TTC549 (cell line): Measurements from ENCODE around the gene PNPLA1.

Experiments
- FAIRE-seq: peaks from 2 replicates; lab custom pipeline; 2012; peaks lifted over from hg19 to GRCh38; lab: Jason Lieb, UNC

PNPLA1 gene

DNA sequence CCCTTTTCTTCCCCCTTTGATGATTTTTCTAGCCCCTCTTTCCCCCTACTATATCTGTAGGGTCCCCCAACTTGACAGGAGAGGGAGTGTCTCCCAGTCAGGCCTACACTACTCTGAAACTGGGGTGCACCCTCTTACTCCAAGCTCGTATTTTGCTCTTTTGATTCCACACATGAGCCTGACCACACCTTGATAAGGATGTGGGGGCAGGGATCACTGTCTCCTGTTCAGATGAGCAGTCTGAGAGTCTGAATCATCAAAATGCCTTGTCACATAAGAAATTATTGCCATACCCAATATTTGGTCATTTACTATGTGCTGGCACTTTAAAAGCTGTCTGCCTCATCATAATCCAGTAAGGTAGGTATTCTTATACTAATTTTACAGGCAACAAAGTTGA lies 15.9 kb downstream of the PNPLA1 start:
- FAIRE-seq, result no peak

DNA sequence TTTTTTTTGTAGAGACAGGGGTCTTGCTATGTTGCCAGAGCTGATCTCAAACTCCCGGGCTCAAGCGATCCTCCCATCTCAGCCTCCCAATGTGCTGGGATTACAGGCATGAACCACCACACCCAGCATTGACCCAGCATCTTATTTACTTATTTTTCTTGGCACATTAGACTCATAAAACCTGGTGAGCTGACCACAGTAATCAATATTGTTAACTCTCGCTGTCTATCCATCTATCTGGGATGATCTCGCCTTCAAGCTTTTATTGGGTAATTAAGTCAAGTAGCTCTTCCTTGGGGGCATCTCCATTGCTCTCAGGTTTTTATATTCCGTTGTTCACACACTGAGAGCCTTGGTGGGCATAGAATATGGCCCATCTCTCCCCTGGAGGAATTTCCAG lies 17.0 kb downstream of the PNPLA1 start:
- no peak for FAIRE-seq

DNA sequence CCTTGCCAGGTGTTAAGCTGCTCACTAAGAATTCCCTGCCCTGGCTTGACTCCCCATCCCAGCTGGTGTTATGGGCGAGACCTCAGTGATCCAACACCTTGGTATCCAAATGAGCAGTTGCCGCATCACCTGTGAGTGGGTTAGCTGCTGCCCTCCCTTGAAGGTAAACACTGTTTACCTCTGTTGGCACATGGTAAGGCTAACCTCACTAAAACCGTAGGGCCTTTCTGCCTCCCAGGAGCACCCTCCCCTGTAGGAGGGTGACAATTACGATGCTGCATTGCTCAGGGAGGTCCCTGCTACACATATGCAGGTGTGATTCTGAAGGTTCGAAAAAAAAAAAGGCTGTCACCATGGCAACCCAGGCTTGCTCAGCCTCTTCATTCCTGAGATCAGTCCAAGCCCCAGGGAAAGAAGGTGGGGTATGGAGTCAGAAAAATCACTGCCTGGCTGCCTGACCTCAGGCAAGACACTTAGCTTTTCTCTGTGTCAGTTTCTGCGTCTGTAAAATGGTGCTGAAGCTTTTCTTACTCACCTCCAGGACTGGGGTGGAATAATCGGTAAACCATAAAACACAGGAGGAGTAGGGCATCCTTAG lies 19.5 kb downstream of the PNPLA1 start:
- FAIRE-seq, result no peak

DNA sequence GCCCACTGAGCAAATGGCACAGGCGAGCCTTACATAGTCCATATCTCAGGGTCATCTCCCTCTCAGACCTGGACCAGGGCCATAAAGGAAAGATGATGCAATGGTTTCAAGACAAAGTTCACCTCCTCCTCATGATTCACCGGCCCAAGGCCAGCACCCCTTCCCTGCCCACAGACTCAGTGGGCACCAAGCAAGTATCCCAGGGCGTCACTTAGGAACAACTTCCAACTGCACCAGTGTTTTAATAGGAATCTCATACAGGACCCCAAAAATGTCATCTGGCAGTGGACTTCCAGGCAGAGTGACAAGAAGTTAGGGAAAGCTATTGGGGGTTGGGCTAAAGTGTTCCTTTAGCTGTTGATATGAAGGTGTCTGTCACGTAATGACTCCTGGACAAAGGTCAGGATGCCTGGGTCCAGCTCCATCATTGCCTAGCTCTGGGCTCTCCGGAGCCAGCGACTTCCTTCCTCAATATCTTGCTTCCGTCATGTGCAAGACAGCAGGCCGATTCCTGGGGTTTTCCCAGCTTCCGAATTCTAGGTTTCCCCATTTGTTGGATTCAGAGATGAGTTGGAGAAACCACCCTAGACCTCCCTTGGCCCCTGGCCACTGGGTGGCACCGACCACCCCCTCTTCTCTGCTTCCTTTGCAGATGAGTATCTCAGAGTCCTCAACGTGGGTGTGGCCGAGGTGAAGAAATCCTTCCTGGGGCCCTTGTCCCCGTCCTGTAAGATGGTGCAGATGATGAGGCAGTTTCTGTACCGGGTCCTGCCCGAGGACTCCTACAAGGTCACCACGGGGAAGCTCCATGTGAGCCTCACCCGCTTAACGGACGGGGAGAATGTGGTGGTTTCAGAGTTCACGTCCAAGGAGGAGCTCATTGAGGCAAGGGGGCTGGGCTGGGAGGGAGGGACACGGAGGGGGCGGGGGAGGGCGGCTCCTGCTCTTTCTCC lies 21.1 kb downstream of the PNPLA1 start:
- no peak for FAIRE-seq

DNA sequence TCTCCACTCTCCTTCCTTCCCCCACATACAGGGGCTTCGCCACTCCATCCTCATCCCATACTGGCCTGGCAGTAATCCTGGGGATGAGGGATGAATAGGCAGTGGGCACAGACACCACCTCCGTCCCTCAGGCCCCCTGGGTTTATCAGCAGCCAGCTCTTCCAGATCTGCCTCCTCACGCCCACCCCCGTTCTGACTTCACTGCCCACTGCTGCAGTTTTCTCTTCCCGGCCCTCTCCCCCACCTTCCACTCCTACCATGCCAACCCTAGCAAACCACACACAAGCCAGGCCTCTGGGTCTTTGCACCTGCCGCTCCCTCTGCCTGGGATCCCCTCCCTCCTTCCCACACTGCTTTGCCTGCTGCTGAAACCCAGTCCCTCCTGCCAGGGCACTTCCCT lies 22.3 kb downstream of the PNPLA1 start:
- no peak for FAIRE-seq

DNA sequence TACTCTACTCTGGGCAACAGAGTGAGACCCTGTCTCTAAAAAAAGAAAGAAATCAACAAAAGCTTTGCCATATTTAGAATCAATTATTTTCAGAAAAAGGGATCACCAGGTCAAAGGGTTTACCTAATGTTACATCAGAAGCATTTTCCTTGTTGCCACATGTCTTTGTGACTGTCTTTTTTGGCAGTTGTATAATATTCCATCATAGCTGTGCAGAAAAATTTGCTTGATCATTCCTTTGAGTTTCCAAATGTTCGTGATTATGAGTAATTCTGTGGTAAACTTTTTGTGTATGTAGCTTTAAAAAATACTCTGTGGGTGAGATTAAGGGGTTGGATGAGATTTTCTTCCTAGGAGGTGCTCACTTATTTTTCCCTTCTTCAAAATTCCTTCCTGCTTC lies 26.4 kb downstream of the PNPLA1 start:
- no peak for FAIRE-seq

DNA sequence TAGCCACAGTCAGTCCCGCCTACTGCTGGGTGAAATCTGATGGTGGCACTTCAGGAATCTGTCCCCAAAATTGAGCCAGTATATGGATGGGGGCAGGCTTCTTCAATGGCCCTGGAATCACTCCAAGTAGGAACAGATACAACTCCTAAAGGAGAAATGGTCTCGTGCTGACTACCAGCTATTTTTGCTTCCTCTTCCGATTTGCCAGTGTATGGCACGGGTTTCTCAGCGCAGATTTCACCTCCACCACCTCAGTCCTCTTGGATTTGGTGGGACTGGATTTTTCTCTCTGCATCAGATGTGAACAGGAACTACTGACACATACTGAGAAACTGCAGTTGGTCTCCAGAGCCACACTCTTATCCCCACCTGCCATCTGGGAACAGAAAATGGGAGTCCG lies 27.2 kb downstream of the PNPLA1 start:
- no peak for FAIRE-seq

DNA sequence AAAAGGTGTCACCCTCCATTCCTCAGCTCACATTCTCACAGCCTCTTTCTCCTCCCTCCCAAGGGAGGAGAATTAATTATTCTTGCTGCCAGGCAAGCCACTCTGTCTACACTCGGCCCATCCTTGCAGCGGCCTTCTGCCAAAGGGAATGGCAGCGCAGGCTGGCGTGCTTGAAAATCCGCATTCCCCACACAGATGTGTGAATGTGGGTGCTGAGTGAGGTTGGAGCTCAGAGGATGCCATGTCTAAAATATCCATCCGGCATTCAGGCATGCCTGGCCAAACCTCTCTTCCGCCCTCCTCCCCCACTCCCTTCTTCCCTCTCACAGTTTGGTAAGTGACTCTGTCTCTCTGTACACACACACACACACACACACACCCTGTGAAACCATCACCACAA lies 27.7 kb downstream of the PNPLA1 start:
- no peak for FAIRE-seq

DNA sequence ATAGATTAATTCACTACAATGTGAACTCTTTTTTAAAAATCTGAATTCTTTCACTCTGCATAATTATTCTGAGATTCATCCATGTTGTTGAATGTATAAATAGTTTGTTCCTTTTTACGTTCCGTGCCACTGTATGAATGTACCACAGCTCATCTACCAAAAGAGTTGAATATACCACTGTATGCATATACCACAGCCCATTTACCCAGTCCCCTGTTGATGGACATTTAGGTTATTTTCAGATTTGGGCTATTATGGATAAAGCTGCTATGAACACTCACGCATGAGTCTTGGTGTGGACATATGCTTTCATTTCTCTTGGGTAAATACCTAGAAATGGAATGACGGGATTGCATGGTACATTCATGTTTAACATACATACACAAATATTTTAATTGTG lies 28.2 kb downstream of the PNPLA1 start:
- FAIRE-seq, result no peak

DNA sequence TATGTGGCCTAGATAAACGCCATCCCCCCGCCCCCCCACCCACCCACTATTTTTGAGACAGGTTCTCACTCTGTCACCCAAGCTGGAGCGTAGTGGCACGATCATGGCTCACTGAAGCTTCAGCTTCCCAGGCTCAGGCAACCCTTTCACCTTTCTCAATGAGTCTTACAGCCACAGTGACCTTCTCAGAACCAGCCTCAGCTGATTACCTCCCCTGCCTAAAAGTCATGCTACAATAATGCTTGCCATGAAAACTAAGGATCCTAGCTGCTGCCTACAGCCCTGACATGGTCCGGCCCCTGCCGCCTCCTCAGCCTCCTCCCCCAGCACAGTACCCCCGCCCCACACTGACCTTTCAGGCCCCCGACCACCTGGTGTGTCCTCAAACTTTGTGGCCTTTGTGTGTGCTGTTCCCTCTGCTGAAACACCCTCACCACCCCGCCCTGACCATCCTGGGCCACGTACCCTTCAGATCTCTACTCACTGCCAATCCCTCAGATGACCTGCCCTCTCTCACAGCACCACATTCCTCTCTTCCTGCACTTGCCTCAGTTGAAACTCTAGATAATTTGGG lies 31.3 kb downstream of the PNPLA1 start:
- FAIRE-seq, result no peak

DNA sequence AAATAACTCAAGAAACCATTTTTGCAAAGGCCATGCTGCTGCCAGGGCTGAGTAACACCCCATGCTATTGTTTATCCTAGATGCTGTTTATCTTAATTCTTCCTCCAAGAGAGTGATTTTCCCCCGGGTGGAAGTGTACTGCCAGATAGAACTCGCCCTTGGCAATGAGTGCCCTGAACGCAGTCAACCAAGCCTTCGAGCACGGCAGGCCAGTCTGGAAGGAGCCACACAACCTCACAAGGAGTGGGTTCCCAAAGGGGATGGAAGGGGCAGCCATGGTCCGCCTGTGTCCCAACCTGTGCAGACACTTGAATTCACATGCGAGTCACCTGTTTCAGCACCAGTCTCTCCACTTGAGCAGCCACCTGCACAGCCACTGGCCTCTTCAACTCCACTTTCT lies 31.9 kb downstream of the PNPLA1 start:
- no peak for FAIRE-seq

DNA sequence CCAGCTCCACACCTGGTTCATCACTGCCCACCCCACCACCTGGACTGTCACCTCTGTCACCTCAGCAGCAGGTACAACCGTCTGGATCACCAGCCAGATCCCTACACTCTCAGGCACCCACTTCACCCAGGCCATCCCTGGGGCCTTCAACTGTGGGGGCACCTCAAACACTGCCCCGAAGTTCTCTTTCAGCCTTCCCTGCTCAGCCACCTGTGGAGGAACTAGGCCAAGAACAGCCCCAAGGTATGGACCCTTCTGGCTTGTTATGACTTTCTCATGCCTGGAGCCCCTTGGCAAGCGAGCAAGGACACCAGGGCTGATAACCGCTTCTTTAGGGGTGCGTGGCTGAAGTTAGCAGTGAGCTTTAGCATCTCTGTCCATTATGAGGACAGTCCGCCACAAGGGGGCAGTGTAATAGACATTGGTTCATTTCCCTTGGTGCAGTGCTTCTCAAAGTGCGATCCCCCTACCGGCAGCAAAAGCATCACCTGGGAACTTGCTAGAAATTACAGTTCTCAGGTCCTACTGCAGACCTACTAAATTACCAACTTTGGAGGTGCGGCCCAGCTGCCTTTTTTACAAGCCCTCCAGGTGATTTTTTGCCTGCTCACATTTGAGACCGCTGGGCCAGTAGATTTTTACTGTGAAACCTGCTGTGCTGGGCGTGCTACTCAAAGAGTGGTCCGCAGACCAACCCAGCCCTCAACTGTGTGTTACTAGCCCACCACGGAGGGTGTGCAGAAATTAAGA lies 32.5 kb downstream of the PNPLA1 start:
- peak; percentile 15 for FAIRE-seq

DNA sequence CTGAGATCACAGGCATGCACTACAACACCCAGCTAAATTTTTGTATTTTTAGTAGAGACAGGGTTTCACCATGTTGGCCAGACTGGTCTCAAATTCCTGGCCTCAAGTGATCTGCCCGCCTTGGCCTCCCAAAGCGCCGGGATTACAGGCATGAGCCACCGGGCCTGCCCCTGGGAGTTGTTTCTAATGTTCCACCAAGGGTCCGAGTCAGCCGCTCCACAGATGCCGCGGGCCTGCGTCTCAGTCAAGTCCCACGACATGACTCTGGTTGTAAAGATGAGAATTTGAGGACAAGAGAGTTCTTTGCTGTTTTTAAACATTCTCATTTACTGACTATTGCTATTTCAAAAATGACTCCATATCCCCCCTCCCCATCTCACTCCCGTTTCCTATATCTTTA lies 36.0 kb downstream of the PNPLA1 start:
- FAIRE-seq, result no peak

DNA sequence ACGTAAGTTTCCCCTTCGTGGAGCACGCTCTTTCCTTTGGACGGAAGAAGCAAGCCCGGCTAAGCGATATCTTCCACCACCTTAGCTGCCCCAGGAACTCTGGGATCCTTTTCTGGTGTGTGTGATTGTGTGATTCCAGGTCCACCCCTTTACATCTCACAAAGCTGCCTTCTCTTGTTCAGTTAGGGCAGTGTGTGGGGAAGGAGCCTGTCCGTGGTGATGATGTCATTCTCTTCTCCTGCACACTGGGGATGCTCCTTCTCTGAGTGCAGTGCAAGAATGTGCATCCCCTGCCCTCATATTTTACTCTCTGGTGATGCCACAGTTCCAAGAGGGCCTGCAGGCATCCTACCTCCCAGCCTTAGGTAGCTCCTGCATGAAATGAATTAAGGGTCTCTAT lies 36.5 kb downstream of the PNPLA1 start:
- FAIRE-seq, result no peak

DNA sequence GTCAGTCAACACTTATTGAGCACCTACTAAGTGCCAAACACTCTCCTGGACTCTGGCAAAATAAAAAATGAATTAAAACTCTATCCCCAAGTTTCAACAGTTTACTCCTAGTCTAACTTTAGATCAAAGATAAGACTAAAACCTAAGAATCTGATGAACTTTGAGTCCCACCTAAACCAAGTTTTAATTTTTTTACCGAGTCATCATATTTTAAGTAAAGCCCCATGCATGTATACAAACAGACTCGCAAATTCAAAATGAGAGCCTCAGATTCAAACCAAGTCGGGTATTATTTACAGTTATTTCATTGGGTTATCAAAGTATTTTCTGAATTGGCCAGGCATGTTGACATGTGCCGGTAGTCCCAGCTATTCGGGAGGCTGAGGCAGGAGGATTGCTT lies 38.7 kb downstream of the PNPLA1 start:
- FAIRE-seq, result no peak

DNA sequence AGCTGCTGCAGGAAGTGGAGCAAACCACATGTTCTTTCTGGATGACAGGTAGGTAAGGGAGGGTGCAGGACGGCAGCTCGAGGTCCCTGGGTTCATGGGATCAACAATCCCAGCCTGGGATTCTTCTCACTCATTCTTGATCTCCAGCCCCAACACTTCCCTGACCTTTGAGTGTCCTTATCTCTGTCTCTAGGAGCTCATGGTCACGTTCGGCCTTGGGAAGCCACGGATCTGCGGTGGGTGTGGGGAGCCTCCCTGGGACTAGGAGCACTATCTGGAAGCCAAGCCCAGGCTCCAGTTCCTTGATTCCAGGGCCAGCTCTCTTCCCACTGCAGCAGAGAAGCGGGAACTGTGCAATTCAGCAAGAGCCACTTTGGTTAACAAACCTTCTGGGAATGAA lies 39.3 kb downstream of the PNPLA1 start:
- FAIRE-seq, result no peak

DNA sequence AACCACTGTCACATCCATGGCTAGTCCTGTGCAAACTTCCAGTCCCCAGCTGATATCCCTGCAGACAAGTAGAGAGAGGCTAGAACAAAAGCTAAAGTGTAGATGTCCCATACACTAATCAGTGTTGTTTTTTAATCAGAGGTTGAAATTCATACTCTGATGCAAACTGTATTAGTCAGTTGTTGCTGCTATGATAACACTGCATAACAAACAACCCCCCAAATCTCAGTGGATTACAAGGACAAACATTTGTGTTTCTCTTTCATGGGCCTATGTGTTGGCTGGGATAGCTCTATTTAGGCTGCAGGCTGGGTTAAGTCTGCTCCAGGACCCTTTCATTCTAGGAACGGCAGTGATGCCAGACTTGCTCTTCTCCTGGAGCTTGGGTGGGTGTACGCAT lies 40.0 kb downstream of the PNPLA1 start:
- FAIRE-seq, result no peak

DNA sequence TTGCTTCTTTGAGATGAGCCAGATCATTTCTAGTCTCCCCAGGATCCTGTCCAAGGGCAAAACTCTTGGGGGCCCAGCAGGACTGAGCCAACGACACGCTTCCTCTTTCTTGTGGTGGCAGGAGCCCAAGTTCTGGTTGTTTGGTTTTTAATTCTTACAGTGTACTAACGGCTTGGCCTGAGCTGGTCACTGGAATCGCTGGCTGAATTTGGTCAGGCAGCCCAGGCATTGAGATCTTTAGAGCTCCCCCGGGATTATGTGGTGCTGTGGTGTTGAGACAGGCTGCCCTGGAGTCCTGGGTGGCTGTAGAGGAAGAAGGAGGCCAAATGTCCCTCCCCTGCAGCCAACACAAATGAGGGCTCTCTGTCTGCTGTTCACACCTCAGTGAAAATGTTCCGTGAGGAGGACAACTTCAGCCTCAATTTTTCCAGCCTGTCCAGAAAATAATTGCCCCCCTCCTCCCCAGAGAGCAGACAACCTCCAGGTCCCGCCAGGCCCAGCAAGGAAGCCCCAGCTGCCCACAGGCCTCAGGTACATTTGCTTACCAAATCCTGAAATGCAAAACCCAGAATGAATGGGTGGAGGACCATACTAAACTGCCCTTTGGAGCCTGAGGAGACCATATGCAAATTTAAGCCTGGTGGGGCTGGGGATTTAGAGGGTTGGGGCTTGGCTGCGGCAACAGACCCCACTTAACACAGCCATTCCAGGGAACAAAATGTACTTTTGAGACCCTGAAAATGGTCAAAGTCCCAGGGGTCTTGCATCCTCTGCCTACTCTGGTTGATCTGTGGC lies 43.2 kb downstream of the PNPLA1 start:
- no peak for FAIRE-seq

DNA sequence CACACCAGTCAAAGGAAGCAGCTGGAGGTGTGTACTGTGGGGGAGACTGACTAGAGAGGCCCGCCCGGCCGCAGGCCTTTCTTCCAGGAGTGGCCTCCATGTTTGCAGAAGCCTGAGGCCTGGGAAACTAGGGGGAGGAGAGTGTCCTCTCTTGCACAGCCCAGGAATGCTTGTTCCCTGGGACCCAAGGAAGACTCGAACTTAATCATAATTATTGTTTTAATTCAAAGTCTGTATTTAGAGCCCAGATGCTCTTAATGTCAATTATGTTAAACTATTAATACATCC lies 43.7 kb downstream of the PNPLA1 start:
- FAIRE-seq, result no peak

DNA sequence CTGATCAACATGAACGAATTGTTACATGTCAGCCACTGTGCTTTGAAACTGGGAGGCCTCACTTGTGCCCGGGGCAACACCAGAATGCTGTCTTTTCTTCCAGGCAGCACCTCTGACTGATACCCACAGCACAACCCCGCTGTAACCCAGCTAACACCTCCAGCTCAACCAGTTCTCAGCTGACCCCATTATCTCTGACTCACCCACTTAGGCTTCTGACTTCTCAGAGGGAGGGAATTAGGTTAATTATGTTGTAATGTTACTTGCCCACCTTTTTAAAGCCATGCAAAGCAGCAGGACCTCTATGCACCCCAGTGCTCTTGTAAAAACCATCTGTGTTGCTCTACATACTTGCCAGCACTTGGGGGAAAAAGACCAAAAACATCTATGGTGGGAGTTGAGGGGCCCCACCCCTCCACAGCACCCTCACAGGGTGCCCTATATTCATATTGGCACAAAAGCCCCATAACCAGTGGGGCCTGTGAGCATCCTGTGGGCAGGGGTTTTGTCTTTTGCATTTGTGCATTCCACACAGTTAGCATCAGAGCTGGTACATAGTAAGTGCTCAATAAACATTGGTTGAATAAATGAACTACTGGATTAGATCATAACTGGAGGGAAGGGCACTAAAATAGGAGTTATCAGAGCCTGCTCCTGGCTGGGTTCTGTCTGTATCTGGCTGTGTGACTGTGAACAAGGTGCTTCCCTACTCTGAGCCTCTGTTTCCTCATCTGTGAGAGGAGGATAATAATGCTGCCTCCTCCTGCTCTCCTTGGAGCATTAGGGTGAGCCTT lies 44.6 kb downstream of the PNPLA1 start:
- no peak for FAIRE-seq

DNA sequence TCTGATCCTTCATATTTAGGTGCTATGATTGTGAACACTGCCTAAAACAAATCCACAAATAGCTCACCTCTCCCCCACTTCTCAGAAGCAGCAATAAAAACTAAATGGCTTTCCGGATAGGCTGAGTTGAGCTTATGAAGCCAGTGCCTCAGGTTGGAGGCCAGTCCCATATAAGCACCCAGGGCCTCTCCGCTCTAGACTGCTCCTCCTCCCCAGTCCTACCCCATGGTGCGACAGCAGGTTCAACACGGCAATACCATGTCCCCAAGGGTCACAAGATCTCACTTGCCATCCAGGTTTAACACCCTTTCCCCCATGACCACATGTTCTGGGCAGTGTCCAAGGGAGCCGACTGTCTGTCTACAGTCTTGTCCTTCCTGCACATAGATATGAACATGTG lies 46.1 kb downstream of the PNPLA1 start:
- no peak for FAIRE-seq

DNA sequence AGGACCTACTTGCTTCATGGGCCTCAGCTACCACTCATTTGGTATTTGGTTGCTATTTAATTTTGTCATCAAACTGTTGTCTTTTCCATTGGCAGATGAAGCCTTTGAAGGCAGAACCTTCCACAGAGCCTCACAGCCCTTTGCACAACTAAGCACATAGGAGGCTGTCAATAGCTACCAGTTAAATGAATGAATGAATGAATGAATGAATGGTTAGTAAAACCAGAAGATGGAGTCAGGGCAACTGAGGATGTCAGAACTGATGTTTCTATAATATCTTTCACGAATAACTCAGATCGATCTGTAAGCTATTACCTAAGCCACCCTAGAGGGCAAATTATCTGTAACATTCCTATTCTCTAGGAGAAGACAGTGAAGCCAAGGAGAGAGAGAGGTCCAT lies 47.8 kb downstream of the PNPLA1 start:
- FAIRE-seq, result no peak
